ENCODE results near the gene ZNF438.
A peak's percentile ranks its signal among the peaks of the same experiment; 100 is the strongest.

Gene ZNF438

GRCh38 chr10:30883751-30884150 lies 147.9 kb downstream of the ZNF438 start:
- H3K4ac ChIP-seq (ENCODE audit: low read depth in 1 of 2, low read length in 2 of 2): no peak overlapping the region
- no peak overlapping the region for H3K14ac ChIP-seq (ENCODE audit: low read length in 2 of 2)
- no peak overlapping the region for H3K4me2 ChIP-seq (ENCODE audit: low read length, poor library complexity, severe bottlenecking)
- H3K23ac ChIP-seq (ENCODE audit: low read length in 2 of 2): no peak overlapping the region
- no peaks in the 10 kb centered on the region for H3K9me3 ChIP-seq (ENCODE audit: control insufficient read depth, low read length)
- H2AFZ ChIP-seq (ENCODE audit: low read depth, low read length): no peak overlapping the region
- H4K91ac ChIP-seq (ENCODE audit: low read length): no peak overlapping the region
- no peak overlapping the region for H2BK120ac ChIP-seq (ENCODE audit: low read depth, low read length)
- DNase-seq: no peak
- H2BK12ac ChIP-seq (ENCODE audit: low read length in 2 of 2): no peak overlapping the region
- H3K18ac ChIP-seq (ENCODE audit: low read depth in 1 of 2, low read length in 2 of 2): peak overlapping the region in 1 of 2 experiments; percentile 5
- H3K4me3 ChIP-seq (ENCODE audit: insufficient read depth in 1 of 2, low read depth in 1 of 2, low read length in 2 of 2): no peak overlapping the region
- H2BK5ac ChIP-seq (ENCODE audit: low read depth, low read length, poor library complexity, severe bottlenecking): no peak overlapping the region
- no peaks in the 10 kb centered on the region for H3K4me1 ChIP-seq (ENCODE audit: control insufficient read depth, insufficient read depth, low read depth, low read length)
- peak overlapping the region; percentile 9 for H3K9ac ChIP-seq (ENCODE audit: low read length)
- no peak overlapping the region for H2BK15ac ChIP-seq (ENCODE audit: low read depth, poor library complexity, severe bottlenecking)
- H3K79me1 ChIP-seq (replicated peaks; ENCODE audit: low read length, poor library complexity, severe bottlenecking): no peaks in the 10 kb centered on the region
- H4K8ac ChIP-seq (ENCODE audit: low read length): no peak overlapping the region
- H3K36me3 ChIP-seq (ENCODE audit: control insufficient read depth in 1 of 2, insufficient read depth in 2 of 2, low read depth in 1 of 2, low read length in 2 of 2): no peaks in the 10 kb centered on the region
- WGBS: 100% methylated on average over 2 of the region's 4 CpGs
- H2AK5ac ChIP-seq (ENCODE audit: low read length, severe bottlenecking): no peak overlapping the region
- no peaks in the 10 kb centered on the region for H3K27me3 ChIP-seq (ENCODE audit: control insufficient read depth in 1 of 2, insufficient read depth in 1 of 2, low read length in 2 of 2)
- no peak overlapping the region for H3K27ac ChIP-seq (ENCODE audit: low read length, poor library complexity, severe bottlenecking)

- Histone ChIP-seq H3K27me3 (ENCODE audit: control insufficient read depth in 1 of 2, insufficient read depth in 1 of 2, low read length in 2 of 2) (no peaks in the 10 kb centered on the region), H3K4me3 (ENCODE audit: insufficient read depth in 1 of 2, low read depth in 1 of 2, low read length in 2 of 2) (no peak overlapping the region), H2AFZ (ENCODE audit: low read depth, low read length) (no peak overlapping the region), H3K18ac (ENCODE audit: low read depth in 1 of 2, low read length in 2 of 2) (no peak overlapping the region), H4K91ac (ENCODE audit: low read length) (no peak overlapping the region), H3K4ac (ENCODE audit: low read depth in 1 of 2, low read length in 2 of 2) (no peak overlapping the region), H3K4me1 (ENCODE audit: control insufficient read depth, insufficient read depth, low read depth, low read length) (no peaks in the 10 kb centered on the region), H3K27ac (ENCODE audit: low read length, poor library complexity, severe bottlenecking) (no peak overlapping the region), H3K79me1 (replicated peaks; ENCODE audit: low read length, poor library complexity, severe bottlenecking) (no peaks in the 10 kb centered on the region), H2BK12ac (ENCODE audit: low read length in 2 of 2) (no peak overlapping the region), H3K14ac (ENCODE audit: low read length in 2 of 2) (no peak overlapping the region), H4K8ac (ENCODE audit: low read length) (no peak overlapping the region), H3K9me3 (ENCODE audit: control insufficient read depth, low read length) (no peaks in the 10 kb centered on the region), H3K9ac (ENCODE audit: low read length) (no peak overlapping the region), H2AK5ac (ENCODE audit: low read length, severe bottlenecking) (no peak overlapping the region), H2BK120ac (ENCODE audit: low read depth, low read length) (no peak overlapping the region), H3K4me2 (ENCODE audit: low read length, poor library complexity, severe bottlenecking) (no peak overlapping the region), H3K36me3 (ENCODE audit: control insufficient read depth in 1 of 2, insufficient read depth in 2 of 2, low read depth in 1 of 2, low read length in 2 of 2) (no peaks in the 10 kb centered on the region), H2BK5ac (ENCODE audit: low read depth, low read length, poor library complexity, severe bottlenecking) (no peak overlapping the region), H2BK15ac (ENCODE audit: low read depth, poor library complexity, severe bottlenecking) (no peak overlapping the region), H3K23ac (ENCODE audit: low read length in 2 of 2) (no peak overlapping the region)
- DNase-seq: no peak
These were observed 148.5 kb downstream of the ZNF438 start for GRCh38 chr10:30883116-30883515.

GRCh38 chr10:30882281-30882680 lies 149.4 kb downstream of the ZNF438 start:
- Histone ChIP-seq H4K91ac (ENCODE audit: low read length) (no peak overlapping the region), H2BK120ac (ENCODE audit: low read depth, low read length) (no peak overlapping the region), H3K14ac (ENCODE audit: low read length in 2 of 2) (no peak overlapping the region), H3K36me3 (ENCODE audit: control insufficient read depth in 1 of 2, insufficient read depth in 2 of 2, low read depth in 1 of 2, low read length in 2 of 2) (no peaks in the 10 kb centered on the region), H3K4me1 (ENCODE audit: control insufficient read depth, insufficient read depth, low read depth, low read length) (no peaks in the 10 kb centered on the region), H2AFZ (ENCODE audit: low read depth, low read length) (no peak overlapping the region), H3K27me3 (ENCODE audit: control insufficient read depth in 1 of 2, insufficient read depth in 1 of 2, low read length in 2 of 2) (no peaks in the 10 kb centered on the region), H3K4me2 (ENCODE audit: low read length, poor library complexity, severe bottlenecking) (no peak overlapping the region), H2AK5ac (ENCODE audit: low read length, severe bottlenecking) (no peak overlapping the region), H4K8ac (ENCODE audit: low read length) (no peak overlapping the region), H3K79me1 (replicated peaks; ENCODE audit: low read length, poor library complexity, severe bottlenecking) (no peaks in the 10 kb centered on the region), H3K27ac (ENCODE audit: low read length, poor library complexity, severe bottlenecking) (no peak overlapping the region), H3K4ac (ENCODE audit: low read depth in 1 of 2, low read length in 2 of 2) (no peak overlapping the region), H3K9ac (ENCODE audit: low read length) (no peak overlapping the region), H3K4me3 (ENCODE audit: insufficient read depth in 1 of 2, low read depth in 1 of 2, low read length in 2 of 2) (no peak overlapping the region), H2BK12ac (ENCODE audit: low read length in 2 of 2) (no peak overlapping the region), H3K18ac (ENCODE audit: low read depth in 1 of 2, low read length in 2 of 2) (no peak overlapping the region), H3K9me3 (ENCODE audit: control insufficient read depth, low read length) (no peaks in the 10 kb centered on the region), H2BK5ac (ENCODE audit: low read depth, low read length, poor library complexity, severe bottlenecking) (no peak overlapping the region), H3K23ac (ENCODE audit: low read length in 2 of 2) (no peak overlapping the region), H2BK15ac (ENCODE audit: low read depth, poor library complexity, severe bottlenecking) (no peak overlapping the region)
- DNase-seq: no peak
- WGBS: no CpG with 5 or more reads among the region's 1 CpG

GRCh38 chr10:30878920-30879319 lies 152.7 kb downstream of the ZNF438 start:
- H2BK15ac ChIP-seq (ENCODE audit: low read depth, poor library complexity, severe bottlenecking): no peak overlapping the region
- no peak overlapping the region for H4K91ac ChIP-seq (ENCODE audit: low read length)
- H3K9me3 ChIP-seq (ENCODE audit: control insufficient read depth, low read length): no peaks in the 10 kb centered on the region
- no peaks in the 10 kb centered on the region for H3K27me3 ChIP-seq (ENCODE audit: control insufficient read depth in 1 of 2, insufficient read depth in 1 of 2, low read length in 2 of 2)
- H3K9ac ChIP-seq (ENCODE audit: low read length): no peak overlapping the region
- DNase-seq: no peak
- no peak overlapping the region for H2AFZ ChIP-seq (ENCODE audit: low read depth, low read length)
- no peak overlapping the region for H3K4ac ChIP-seq (ENCODE audit: low read depth in 1 of 2, low read length in 2 of 2)
- H2BK12ac ChIP-seq (ENCODE audit: low read length in 2 of 2): no peak overlapping the region
- H2AK5ac ChIP-seq (ENCODE audit: low read length, severe bottlenecking): no peak overlapping the region
- H3K4me3 ChIP-seq (ENCODE audit: insufficient read depth in 1 of 2, low read depth in 1 of 2, low read length in 2 of 2): no peak overlapping the region
- no peak overlapping the region for H2BK120ac ChIP-seq (ENCODE audit: low read depth, low read length)
- no peak overlapping the region for H3K27ac ChIP-seq (ENCODE audit: low read length, poor library complexity, severe bottlenecking)
- no peak overlapping the region for H2BK5ac ChIP-seq (ENCODE audit: low read depth, low read length, poor library complexity, severe bottlenecking)
- no peak overlapping the region for H3K23ac ChIP-seq (ENCODE audit: low read length in 2 of 2)
- H3K14ac ChIP-seq (ENCODE audit: low read length in 2 of 2): no peak overlapping the region
- H4K8ac ChIP-seq (ENCODE audit: low read length): no peak overlapping the region
- H3K36me3 ChIP-seq (ENCODE audit: control insufficient read depth in 1 of 2, insufficient read depth in 2 of 2, low read depth in 1 of 2, low read length in 2 of 2): peaks cover 0 to 16% of the 10 kb centered on the region in 2 experiments
- no peaks in the 10 kb centered on the region for H3K4me1 ChIP-seq (ENCODE audit: control insufficient read depth, insufficient read depth, low read depth, low read length)
- 94% methylated on average over 4 of the region's 5 CpGs for WGBS
- H3K4me2 ChIP-seq (ENCODE audit: low read length, poor library complexity, severe bottlenecking): no peak overlapping the region
- H3K79me1 ChIP-seq (replicated peaks; ENCODE audit: low read length, poor library complexity, severe bottlenecking): no peaks in the 10 kb centered on the region
- H3K18ac ChIP-seq (ENCODE audit: low read depth in 1 of 2, low read length in 2 of 2): no peak overlapping the region

All from mesenchymal stem cell (in vitro differentiated cells and primary cell).